Activated CD8-positive, alpha-beta memory T cell treated with anti-CD3 and anti-CD28 coated beads for 1 hour (primary cell): ENCODE data around the gene PIEZO2.

ENCODE experiments used
- DNase-seq, 2 donors: peaks; one replicate each; pipeline ENCODE4 v3.0.0-alpha.2; 2020; ENCODE audit warnings: low read depth in 1 of 2; ENCODE audit errors: extremely low read depth in 1 of 2

PIEZO2 gene

DNA sequence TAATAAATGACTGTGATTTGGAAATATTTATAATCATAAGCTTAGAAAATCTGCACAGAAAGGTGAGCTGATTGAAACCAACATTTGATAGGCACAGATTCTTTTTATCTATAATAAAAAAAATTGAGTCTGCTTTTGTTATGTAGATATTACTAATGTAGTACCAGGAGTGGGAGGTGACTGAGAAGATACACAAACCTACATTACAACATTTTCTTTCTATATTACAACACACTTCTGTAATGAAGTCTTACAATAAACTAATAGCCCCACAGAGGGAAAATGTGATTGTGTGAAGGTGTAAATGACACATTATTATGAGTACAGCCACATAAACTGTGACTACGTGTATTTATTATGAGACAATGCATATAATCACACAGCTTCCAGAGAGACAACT is 241.6 kb downstream of the PIEZO2 start:
- DNase-seq, result no peak

DNA sequence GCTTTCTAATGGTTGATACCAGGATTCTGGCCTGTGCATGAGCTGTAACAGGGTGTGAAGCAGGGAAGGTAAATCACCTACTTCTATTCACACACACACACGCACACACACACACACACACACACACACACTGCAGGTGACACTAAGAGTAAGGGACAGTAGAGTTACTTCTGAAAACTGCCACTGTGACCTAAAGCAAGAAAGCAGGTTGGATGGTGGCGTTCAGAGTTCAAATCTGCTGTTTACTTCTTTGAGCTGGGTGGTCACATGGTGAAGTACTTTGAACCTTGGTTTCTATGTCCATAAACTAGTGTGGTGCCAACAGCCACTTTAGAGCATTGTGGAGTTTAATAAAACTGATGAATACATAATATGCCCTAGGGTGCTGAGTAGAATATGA is 248.0 kb downstream of the PIEZO2 start:
- no peak for DNase-seq

DNA sequence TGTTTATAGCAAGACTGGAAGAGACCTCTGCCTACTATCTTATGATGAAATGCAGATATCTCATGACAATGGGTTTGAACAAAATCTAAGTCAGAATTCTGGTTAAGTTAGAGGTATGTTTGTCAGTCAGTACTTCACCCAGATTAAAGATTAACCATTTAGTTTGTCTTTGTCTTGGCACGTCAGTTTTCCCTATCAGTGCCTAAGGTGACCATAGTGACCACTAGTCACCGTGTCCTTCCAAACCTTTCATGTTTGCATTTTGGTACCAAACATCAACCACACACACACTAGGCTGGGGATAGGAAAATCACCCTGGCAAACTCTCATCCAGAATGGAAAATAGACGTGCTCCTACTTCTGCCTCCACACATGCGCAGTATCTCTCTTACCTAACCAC is 248.9 kb downstream of the PIEZO2 start:
- DNase-seq, result no peak

DNA sequence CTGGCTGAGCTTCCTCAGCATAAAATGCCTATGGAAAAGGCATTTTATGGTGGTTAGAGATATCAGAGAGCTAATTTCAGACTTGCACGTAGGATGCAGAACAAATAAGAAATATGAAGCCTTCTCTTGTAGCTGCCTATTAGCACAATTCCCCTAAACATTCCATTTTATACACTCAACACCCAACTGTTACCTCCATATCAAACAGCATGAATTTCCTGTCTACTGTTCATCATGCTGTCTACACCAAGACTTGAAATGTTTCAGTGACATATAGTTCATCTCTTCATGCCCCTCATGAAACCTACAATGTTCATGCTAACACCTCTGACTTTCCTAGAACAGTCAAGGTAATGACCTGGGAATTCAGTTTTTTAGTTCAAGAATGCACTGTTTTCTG is 249.9 kb downstream of the PIEZO2 start:
- DNase-seq, result no peak

DNA sequence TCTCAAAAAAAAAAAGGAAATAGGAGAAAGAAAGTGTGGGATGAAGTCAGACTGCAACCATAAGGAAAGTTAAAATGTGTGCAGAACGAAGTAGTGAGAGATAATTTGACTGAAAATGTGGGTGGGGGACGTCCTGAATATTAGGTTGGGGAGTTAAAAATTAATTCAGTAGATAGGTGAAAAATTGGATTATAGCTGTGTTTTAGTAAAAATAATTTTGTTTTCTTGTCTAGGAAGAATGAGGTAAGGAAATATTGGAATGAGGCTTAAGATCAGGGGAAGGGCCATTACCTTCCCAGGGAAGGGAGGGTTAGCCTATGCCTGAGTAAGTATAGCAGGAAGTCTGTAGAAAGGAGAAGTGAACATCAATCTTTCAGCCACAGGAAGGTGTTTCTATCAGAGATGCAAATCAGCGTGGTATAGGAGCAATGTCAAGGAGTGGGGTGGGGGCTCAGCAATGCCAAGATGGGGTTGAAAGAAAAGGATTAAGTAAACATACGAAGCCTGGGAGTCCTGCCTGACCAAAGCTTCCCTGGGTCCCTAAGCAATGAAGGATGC is 250.9 kb downstream of the PIEZO2 start:
- DNase-seq, result no peak

DNA sequence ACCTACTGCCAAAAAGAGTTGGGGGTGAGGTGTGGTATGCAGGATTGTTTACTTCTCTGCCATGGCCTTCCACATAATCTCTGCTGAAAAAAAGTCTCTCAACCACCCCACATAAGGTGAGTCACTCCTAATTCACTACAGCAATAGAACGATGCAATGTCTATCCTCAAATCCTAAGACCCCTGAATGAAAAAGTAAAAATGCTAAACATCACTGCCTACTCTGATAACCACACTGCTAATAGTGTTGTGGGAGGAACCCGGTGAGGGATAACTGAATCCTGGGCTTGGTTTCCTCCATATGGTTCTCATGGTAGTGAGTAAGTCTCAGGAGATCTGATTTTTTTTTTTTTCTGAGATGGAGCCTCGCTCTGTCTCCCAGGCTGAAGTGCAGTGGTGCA is 252.5 kb downstream of the PIEZO2 start:
- no peak for DNase-seq

DNA sequence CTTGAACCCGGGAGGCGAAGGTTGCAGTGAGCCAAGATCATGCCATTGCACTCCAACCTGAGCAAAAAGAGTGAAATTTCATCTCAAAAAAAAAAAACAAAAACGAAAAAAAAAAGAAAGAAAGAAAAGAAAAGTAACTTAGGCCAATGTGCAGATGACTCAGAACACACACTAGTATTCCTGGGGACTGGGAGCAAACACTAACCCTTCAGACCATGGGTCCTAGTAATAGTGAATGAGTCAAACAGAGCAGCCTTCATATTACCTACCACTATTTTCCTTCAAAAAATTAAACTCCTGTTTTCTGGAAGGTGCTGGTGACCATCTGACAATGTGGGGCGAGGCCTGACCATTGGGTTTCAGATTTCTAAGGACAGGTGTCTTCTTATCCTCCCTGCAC is 253.4 kb downstream of the PIEZO2 start:
- DNase-seq, result no peak

DNA sequence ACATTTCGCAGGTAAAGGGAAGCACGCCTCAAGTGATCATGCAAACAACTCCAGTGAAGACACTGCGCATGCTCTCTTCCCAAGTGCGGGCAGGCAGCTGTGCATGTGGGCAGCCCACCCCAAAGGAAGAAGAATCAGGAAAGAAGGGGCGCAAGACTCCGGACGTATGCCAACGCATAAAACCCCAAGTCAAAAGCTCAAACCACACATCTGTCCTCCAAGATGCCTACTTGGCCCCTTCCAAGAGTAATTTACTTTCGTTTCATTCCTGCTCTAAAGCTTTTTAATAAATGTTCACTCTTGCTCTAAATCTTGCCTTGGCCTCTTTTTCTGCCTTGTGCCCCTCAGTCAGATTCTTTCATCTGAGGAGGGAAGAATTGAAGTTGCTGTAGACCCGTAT is 254.9 kb downstream of the PIEZO2 start:
- no peak for DNase-seq

DNA sequence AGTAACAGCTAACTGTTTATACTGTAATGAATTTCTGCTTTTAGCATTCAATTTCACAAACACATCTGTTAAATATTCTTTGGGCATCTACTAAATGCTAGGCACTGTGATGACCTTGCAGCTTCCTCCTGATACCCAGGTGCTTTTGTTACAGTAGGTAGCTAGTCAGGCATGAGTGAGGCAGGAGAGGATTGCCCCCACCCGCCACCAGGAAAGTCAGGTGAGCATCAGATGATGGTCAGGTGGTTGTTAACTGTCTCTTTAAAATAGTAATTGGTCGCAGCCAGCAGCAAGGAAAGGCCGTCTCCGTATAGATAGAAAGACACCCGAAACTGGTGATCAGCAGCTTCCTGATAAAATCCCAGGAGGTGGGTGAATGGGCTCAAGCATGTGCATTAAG is 255.6 kb downstream of the PIEZO2 start:
- no peak for DNase-seq

DNA sequence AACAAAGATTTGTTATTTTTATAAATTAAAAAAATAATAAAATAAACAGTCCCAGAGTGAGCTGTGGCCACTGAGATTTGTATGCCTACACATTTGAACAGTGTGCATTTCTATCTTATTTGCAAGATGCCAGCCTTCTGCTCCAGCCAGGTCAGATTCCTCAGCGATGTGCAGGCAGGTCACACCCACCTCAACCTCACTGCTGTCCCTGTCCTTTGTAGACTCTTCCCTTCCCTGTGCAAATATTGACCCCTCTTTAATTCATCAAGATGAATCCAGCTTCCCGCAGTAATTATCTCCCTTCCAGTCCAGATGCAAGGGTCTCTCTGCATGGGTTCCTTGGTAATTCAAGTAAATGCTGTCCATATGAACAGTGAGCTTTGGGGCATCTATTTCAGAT is 256.2 kb downstream of the PIEZO2 start:
- DNase-seq, result no peak

DNA sequence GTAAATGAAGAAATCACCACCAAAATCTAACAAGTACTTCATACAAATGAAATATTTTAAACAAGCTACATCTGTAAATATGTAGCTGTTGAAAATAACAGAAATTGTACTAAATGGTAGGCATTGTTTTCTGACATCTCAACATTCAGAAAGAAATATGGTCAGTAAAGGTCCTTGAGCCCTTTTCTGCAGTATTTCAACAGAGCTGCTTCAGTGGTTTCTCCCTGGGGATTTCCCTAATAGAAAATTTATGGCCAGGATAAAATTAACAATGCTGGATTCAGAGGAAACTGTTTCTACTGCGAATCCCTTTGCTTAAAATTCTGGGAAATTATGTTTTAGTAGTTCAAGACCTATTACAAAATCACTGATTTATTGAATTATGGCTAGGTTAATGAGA is 256.6 kb downstream of the PIEZO2 start:
- DNase-seq, result no peak

DNA sequence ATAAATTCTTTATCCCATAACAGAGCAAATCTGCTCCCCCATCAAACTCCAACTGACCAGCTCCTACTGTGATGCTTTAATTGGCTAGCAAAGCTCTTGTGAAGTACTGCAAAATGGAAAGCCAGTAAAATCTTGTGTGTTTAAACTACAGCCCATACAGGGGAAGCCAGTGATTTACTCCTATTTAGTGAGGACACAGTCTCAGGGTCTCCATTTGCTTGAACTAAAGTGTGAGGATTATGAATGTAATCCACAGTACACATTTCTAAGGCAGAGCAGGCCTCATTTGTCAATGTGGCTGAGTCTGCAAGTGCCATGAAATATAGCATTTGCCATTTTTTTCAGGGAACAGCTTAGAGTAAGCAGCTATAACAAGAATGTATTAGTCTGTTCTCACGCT is 259.3 kb downstream of the PIEZO2 start:
- no peak for DNase-seq

DNA sequence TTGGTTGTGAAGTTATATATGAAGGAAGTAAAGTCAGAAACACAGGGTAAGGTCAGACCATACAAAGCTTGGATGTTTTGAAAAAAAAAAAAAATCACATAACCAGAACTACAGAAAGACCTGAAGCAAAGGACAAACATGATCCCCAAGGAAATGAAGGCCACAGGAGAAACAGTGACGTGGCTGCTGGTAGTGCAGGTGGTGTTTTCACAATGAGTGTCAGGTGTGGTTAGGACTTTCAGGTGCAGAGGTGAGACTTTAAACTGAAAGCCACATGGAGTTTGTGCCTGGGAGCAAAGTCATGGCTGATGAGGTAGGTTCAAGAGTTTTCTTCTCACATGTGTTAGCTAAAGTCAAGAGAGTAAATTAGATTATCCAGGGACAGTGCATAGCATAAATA is 270.7 kb downstream of the PIEZO2 start:
- DNase-seq, result no peak

DNA sequence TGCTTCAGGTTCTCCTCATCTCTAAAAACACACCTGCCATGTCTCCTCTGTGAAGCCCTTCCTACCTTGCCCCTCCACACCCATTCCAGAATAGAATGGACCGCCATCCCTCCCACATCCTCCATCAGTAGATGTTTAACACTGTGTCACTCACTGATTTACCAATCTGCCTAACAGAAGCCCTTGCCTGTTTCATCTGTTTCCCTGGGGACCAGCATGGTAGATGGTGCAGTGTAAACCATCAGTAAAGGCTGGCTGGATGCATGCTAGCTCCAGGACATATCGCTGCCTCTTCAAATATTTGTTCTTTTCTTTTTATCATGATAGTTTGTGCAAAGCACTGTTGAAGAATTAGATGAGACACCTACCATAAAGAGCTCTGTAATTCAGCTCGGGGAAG is 271.4 kb downstream of the PIEZO2 start:
- no peak for DNase-seq

DNA sequence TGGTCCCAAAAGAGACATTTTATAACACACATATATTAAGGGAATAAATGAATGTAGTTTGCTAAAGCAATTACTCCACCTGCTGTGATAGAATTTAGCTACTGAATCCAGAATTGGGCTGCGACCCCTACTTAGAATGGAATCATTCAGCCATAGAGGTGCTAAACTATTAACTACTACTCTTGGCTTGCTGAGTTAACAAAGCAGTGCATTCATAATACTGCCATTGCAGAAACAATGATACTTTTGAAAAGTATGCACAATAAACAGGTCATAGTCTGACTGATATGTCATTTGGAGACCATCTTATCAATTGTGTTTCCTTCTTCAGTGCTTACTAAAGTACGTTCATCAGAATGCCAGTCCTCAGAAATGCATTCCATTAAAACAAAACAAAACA is 273.6 kb downstream of the PIEZO2 start:
- no peak for DNase-seq

DNA sequence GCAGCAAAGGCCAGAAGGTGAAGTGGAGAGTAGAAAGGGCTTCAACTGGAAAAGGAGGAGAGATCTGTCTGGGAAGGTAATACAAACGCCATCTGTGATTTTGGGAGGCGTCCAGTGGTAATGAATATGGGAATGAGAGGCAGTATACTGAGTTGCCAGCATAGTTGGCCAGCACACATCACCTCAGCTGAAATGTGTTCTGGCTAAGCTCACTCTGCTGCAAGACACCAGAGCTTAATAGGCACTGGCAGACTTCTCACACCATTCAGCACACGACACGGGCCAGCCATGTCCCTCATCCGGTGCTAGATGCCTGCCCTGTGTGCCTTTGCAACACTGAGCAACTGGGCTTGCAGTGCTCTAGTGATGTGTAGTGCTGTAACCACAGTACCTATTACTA is 277.1 kb downstream of the PIEZO2 start:
- no peak for DNase-seq

DNA sequence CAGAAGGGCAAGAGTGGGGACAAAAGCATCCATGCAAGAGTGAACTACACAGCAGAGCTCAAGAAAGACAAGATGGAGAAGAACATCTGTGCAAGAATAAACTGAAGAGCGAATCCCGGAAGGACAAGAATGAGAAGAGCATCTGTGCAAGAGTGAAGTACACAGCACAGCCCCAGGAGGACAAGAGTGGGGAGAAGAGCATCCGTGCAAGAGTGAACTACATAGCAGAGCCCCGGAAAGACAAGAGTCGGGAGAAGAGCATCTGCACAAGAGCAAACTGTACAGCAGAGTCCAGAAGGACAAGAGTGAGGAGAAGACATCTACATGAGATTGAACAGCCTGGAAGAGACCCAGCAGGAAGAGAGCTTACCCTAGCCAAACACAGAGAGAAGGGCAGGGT is 284.6 kb downstream of the PIEZO2 start:
- DNase-seq, result no peak

DNA sequence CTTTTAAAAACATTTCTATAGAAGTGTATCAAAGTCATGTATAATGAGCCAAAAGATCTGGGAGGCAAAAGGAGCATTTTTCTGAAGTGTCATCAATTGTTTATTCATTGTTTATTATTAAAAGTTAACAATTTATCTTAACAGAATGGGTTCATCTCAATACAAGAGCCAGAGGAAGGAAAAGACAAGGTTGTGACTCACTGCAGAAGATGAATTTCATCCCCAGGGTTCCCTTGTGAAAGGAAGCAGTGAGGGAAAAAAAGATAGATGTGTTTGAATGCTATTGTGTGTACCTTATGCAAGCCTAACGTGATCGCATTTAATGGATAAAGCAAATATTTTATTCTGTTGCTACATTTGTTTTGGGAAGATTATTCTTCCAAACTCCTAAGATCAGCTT is 286.3 kb downstream of the PIEZO2 start:
- no peak for DNase-seq

DNA sequence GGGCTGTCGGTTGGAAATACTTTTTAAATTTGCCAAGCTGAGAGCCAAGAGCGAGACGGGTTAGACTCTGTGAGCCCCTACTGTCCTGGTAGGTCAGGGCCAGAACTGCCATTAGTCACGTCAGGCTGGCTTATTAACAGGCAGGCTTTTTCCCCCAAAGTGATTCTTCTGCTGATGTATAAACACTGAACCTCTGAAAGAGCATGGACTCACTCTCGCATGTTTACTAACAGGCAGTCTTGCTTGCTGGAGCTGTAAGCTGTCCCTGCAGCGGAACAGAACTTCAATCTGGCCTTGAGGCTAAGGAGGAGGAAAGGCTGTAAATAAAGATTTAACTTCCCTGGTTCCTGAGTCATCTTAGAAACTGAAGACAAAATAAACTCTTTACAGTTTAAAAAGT is 288.4 kb downstream of the PIEZO2 start:
- no peak for DNase-seq

DNA sequence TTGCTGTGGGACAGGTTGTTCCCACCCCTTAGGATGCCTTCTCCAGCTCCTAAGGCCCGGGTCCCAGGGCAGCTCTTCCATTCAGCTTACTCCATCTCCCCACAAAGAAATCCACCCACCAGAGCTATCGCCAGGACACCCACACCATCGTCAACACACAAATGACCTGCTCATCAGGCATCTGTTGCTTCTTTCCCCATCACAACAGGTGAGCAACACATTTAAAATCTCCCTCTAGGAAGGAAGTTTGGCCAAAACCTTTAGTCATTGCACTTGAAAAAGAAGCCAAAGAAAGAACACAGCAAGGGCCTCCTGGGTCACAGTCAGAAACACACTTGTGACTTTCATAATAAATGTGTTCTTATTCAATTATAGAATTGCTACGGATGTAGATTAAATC is 289.0 kb downstream of the PIEZO2 start:
- no peak for DNase-seq

DNA sequence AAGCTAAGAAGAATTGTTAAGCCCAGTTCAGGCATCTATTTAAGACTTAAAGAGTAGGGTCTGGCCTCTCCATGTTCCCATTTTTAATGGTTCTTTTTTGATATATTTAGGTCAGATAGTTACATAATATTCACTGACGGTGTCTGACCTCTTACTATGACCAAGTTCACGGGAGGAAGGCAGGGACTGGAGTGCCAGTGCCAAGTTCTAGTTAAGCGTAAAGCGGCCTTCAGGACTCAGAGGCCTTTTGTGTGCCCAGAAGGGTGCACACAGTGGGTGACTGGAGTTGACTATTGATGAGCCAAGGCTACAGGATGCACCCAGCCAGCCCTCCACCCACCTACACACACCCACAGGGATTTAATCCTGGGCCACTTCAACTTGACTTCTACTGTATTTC is 290.9 kb downstream of the PIEZO2 start:
- no peak for DNase-seq

DNA sequence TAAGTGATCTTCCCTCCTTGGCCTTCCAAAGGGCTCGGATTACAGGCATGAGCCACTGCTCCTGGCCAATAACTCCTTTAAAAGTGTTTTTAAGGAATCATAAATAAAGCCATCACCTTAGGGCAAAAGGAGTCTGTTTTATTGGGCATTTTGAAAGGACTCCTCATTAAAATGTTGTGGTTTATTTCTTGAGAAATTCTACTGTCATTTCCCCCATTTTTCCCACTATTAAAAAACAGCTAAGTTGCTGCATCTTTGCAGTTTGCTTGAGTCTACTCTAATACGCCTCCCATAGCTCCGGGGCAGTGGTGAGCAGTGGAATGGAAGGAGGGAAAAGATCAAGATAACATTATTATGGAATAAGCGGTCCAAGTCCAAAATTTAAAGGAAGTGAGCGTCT is 293.2 kb downstream of the PIEZO2 start:
- no peak for DNase-seq

DNA sequence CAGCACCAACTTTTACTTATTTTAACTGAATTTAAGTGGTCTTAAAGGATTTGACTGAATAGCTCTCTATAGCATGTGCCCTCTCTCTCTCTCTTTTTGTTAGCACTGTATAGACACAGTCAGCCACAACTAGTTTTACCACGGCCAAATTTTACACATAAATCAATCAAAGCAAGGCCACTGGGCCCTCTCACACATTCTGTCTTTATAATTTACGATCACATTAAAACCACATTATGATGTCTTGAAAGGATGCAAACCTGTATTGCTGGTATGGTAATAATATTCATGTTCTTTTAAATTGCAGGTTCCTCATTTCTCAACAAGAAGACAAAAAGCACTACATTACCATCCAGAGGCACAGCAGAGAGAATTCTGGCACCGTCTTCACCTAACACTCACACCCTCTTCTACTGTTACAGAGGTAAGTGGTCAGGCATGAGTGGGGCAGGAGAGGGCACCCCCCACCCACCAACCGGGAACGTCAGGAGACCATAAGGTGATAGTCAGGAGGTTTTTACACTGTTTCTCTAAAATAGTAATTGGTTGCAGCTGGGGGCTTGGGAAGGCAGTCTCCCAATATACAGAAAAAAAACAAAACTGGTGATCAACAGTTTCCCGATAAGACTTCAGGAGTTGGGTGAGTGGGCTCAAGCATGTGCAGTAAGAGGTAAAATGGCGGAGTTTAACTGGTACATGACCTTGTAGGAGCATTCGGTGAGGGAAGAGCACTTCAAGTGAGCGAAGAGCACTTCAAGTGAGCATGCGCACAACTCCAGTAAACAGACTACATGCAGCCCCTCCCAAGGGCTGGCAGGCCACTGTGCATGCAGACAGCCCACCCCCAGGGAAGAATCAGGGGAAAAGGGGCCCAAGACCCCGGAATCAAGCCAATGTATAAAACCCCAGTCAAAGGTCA is 296.7 kb downstream of the PIEZO2 start:
- no peak for DNase-seq
